HG02943 (cell line): ENCODE data around the gene DDT.
"Not testable (repeated sequence)": the region's sequence is repeated elsewhere in the genome, so short reads cannot be mapped to it uniquely, and the experiment has no call there.

Experiments
- ATAC-seq: cut with Tn5 transposase; IDR thresholded peaks from one replicate; pipeline ENCODE4 v1.9.1; 2021; ENCODE audit warnings: mild to moderate bottlenecking, low read depth, moderate library complexity; ENCODE audit not compliant: unreplicated experiment

Gene DDT

GRCh38 chr22:23974345-23974744, at the start of gene DDT:
DDT (minus strand) TSS chr22:23974441; CDS start chr22:23974414, 27 bp downstream.
- peak; percentile 87 for ATAC-seq

GRCh38 chr22:24023204-24023789, 49.1 kb upstream of the DDT start:
- ATAC-seq: no peak

- ATAC-seq: no peak
Observed at GRCh38 chr22:24021304-24021703, 47.1 kb upstream of the DDT start.

GRCh38 chr22:24016156-24016555, 41.9 kb upstream of the DDT start:
- no peak for ATAC-seq

GRCh38 chr22:24011735-24012068, 37.5 kb upstream of the DDT start:
- no peak for ATAC-seq

GRCh38 chr22:24010018-24010391, 35.8 kb upstream of the DDT start:
- ATAC-seq: no peak

- no peak for ATAC-seq
Observed at GRCh38 chr22:24009227-24010017, 35.2 kb upstream of the DDT start.

- ATAC-seq: no peak
Observed at GRCh38 chr22:24008381-24009226, 34.4 kb upstream of the DDT start.

DNA sequence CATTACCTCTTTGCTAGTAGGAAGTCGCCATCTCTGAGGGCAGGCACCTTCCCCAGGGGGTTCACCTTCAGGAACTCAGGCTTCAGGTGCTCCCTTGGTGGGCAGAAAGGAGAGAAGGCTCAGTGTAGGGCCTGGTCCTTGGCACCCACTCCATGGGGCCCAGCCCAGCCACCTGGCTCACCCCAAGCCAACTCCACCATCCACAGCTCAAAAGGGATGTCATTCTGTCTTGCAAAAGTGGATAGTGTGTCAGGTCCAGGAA, 33.7 kb upstream of the DDT start:
- no peak for ATAC-seq

DNA sequence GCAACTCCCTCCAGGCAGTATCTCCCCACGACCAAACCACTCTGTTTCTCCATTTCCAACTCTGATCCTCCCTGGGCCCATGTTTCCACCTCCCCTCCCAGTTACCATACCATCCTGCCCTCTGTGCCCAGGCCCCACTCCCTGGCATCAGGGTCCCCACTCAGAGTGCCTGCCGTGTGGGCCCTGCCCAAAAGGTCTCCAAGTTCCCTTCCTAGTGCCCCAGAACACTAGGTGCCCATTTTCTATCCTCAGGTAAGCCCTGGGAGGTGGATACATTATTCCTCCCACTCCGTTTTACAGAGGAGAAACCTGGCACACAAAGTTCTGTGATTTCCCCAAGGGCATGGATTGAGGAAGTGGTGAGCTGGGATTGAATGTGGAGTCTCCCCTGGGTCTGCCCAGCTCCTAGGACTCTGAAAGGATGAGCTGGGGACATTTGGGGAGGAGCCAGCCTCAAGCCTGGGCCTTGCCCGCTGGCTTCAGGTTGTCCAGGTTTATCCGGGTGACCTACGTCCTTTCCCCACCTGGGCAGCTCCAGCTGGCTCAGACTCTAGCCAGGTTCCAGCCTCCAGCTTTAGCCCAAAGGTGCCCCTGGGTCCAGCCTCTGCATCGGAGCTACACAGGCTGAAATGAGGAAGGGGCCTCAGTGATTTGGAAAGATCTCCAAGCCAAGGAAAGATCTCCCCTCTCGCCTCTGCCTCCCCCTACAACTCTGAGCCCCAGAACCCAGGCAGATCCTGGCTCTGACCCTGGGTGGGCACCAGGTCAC, 33.2 kb upstream of the DDT start:
- ATAC-seq: no peak

DNA sequence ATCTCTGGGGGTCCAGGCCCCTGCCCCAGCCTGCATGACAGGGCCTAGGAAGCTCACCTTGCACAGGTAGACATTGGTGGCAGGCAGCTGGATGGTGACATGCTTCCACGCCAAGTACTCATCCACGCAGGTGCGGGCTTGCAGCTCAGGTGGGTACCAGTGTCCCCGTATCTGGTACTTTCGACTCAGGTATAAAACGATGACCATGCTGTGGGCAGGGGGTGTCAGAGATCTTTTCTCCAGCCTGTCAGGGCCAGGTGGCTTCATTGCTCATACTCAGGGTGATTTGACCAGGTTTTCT, 32.6 kb upstream of the DDT start:
- ATAC-seq: no peak

DNA sequence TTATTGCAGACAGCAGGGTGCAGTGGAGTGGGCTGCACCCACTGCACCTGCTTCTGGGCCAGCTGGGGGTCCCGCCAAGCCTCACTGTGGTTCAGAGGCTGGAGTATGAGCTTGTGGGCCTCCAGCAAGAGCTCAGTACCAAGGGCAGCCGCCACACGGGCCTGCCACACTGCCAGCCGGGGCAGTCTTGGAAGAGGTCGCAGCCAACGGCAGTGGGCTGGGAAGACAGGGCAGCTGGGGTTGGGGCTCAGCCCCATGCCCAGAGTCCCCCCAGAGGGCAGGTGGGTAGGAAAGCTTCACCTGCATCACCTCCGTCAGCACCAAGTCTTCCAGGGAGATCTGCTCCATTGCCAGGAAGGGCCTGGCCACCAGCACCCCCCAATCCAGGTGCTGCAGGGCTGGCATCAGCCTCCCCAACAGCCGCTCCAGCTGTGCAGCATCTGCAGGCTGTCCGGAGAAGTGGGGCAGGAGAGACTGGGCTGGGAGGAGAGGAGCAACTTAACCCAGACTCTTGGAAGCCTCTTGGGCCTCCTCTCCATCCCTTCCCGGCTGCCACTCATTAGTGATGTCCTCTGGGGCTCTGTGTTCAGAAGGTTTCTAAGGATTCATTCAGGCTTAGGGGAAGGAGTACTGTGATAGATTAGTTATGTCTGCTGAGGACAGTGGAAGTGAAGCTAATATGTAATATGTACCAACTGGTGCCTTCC, 32.1 kb upstream of the DDT start:
- no peak for ATAC-seq

- ATAC-seq: no peak
Observed at GRCh38 chr22:24005201-24005600, 31.0 kb upstream of the DDT start, which contains the start of gene GSTT4. GSTT4 (minus strand) TSS chr22:24005453; CDS start chr22:24005356, 97 bp downstream.

DNA sequence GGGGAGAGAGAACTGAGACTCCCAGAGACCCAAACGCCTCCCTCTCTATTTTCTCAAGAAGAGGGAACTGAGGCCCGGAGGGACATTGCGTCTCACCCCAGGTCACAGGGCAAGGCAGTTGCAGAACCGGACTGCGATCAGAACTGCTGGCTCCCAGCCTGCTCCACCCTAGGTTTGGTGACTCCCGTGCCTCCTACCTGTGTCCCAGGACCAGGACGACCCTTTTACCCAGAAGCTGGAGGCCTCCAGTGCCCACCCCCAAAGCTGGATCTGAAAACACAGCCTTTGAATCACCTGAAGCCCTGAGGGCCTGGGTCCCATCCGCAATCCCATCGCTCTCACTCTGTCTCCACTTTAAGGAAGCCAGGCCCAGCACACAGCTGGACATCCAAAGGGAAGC, 29.6 kb upstream of the DDT start:
- ATAC-seq: no peak

- no peak for ATAC-seq
Observed at GRCh38 chr22:24002851-24003250, 28.6 kb upstream of the DDT start.

GRCh38 chr22:24002272-24002671, 28.0 kb upstream of the DDT start:
- ATAC-seq: no peak

DNA sequence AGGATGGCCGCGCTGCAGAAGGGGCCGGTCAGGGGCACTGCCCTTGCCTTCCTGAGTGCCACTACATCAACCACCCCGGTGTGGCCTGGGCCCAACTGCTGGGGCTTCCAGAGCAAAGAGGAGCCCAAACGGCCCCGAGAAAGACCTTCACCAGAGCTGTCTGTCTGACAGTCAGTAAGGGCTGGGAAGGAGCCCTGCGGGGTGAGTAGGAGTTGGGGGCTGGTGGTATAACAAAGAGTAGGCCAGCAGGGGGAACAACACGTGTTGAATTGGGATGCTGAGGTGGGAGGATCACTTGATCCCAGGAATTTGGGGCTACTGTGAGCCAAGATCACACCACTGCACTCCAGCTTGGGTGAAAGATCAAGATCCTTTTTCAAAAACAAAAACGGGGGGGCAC, 27.1 kb upstream of the DDT start:
- ATAC-seq: no peak

- not testable (repeated sequence) for ATAC-seq
Observed at GRCh38 chr22:23999779-24000178, 25.5 kb upstream of the DDT start.

- no peak for ATAC-seq
Observed at GRCh38 chr22:23997092-23997491, 22.9 kb upstream of the DDT start.

DNA sequence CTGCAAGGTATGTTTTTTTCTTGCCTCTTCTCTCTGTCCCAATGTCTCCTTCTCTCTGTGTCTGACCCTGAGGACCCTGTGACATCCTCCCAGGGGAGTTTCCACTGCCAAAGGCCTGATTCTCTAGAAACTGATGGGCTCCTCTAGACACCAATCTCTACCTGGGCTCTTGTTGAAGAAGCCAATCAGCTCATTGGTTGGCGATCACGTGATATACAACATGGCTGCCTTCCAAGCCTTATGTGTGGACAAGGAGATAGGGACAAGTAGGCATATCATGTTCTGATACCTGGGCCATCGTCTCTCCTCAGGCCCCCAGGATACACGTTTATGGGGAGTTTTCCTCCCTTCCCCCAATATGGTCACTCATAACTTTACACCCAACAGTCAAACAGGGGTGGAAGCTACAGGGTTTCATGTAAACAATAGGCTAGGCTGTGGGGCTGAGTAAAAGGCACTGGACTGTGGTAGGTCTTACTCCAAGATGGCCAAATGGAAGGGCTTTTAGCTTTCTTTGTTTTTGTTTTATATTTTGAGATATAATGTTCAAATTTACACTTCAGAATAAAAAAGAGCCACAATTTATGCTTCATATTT, 19.4 kb upstream of the DDT start:
- ATAC-seq: not testable (repeated sequence)
